Dedifferentiated amniotic fluid mesenchymal stem cell (primary cell): ENCODE results near the gene AQR.

Source experiments
- DNase-seq: peaks from one replicate; pipeline ENCODE4 v3.0.0-alpha.2; 2016; ENCODE audit errors: extremely low spot score

The AQR gene

DNA sequence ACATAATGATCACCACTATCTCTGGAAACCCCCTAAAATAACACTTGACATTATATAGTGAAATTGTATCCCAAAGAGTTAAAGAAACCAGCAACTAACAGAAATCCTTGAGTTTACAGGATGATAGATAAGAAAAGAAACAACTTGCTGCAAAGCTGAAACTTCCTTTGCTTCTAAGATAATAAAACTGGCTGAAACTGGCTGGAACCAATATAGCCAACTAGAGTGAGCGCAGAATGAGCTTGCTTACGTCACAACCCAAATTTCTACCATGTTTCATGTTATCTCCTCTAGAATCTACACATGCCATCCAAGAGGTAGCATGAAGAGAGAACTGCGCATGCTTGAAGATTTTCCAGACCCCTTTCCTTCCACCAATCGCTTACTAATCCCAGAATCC, 90.4 kb downstream of the AQR start:
- no peak for DNase-seq

DNA sequence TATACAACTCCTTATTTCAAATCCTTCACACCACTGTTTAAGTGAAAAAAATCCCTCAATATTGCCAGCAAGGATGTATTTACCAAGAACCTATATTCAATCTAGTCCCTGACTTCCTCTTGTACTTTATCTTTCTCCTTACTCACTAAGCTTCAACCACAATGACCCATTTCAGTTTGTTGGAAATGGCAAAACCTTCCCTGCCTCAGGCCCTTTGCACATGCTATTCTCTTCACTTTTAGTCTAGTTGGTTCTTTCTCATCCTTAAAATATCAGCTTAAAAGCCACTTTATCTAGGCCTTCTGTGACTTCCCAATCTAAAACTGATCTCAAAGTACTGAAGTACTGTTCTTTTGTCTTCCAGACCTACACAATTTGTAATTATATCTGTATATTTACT, 92.9 kb downstream of the AQR start:
- no peak for DNase-seq

- no peak for DNase-seq
These were observed 100.4 kb downstream of the AQR start for GRCh38 chr15:34869110-34869509.

DNA sequence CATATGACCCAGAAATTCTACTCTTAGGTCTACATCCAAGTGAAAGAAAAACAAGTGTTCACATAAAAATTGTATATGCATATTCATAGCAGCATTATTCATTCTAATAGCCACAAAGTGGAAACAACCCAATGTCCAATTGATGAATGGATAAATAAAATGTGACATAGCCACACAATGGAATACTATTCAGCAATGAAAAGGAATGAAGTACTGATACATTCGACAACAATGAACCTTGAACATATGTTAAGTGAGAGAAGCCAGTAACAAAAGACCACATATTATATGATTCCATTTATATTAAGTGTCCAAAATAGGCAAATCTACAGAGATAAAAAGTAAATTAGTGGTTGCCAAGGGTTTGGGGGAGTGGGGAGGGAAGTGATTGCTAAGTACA, 104.0 kb downstream of the AQR start:
- DNase-seq, result no peak

DNA sequence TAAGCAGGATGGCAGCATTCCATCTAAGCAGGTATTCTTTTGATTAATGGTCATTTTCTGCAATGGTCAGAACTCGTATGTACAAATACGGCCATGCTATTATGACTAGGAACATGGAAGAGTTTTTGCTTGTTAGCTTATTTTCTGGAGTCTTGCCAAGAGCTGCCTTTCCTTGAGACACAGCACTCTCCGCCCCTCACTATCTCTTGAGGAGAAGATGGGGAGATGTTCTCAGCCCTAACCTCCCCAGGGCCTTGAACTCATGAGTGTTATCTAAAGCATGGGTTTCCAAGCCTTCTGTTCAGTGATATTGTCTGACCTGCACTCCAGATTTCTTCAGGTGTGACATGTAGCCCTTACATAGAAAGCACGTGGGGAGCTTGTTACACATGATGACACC, 108.3 kb downstream of the AQR start:
- no peak for DNase-seq

DNA sequence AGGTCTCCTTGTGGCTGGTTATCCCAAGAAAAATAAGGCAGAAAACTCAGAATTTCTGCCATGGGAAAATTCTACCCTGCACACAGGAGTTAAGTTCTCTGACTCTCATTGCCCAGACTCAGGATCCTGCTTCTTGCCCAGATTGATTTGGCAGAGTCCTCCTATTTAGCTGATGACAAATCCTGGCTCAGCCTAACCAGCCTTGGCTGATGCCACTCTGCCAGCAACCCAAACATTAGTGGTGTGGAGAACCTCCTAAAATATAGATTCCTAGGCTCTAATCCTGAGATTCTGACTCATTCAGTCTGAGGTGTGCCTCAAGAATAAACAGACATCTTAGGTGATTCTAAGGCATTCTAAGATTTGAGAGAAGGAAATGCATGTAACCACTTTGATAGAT, 113.6 kb downstream of the AQR start:
- no peak for DNase-seq

DNA sequence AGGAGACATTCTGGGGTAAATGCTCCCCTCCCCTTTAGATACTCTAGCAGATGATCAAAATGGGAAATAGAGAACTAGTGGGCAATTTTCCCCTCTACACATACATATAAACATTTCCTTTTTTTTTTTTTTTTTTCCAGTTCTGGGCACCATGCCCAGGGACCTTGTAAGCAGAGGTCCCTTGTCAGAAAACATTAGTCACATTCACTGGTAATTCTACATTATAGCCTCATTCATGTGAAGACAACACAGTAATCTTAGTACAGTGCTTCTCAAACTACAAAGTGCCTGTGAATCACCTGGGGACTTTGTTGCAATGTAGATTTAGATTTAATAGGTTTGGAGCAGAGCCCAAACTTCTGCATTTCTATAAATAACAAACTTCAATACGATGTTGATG, 114.1 kb downstream of the AQR start:
- DNase-seq, result peak; percentile 18

DNA sequence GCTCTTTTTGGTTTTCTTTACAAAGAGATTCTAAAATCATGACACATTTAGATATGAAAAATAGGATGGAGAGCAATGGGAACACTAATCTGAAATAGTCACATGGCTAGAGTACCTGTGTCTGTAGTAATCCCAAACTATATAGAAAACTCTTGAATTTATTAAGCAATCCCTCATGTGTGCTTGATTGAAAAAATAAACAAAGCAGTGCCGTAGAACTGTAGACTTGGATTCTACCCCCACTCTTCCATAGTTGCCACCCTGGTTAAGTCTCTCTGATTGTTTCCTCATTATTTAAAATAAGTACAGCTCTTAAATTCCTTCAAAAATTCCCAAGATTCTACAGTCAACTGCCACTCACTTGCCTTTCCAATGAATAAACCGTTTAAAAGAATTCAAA, 115.3 kb downstream of the AQR start:
- no peak for DNase-seq

DNA sequence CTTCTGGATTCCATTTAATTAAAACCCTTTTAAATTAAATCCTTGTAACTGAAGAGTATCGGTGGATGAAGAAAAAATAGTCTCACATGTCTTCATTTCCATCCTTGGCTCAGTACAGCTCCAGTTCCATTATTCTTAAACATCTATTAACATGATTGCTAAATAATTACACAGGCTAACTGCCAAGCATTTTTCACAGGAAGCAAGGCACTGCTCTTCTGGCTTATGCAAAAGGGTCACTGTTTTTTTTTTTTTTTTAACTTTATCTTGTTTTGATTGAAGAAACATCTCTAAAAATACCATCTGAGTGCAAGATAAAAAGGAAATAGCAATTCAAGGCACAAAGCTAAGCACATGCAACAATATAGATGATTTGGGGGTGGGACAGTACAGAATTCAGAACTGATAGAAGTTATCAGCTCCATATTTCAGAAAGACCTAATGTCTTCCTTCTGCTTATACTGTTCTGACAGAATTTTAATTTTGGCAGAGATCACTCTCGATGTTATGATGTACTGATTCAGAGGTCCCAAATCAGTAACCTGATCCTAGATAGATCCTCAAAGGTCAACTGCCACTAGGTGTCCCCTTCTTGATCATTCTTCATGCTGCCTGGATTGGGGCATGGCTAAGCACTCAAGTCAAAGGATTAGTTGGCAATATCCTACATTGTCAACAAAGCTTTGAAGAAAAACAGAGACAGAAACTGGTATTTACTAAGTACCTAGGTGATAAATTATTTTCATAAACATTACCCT, 116.4 kb downstream of the AQR start:
- no peak for DNase-seq

GRCh38 chr15:34851751-34852150, 117.8 kb downstream of the AQR start:
- DNase-seq, result no peak

DNA sequence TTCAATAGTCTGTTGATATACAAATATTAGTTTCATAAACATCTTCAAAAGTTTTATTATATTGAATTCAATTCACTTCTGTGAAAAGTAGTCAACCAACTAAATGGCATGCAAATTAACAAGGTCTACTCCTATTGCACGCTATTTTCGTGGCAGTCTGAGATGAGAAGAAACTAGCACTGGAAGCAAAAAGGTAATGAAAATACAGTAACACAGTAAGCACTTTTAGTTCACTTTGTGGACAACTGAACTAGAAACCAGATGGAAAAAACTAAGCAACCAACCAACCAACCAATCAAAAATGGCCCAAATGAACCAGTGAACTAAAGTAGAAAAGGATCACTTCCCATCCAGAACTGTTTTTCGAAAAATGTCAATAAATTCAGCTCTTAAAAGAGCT, 118.5 kb downstream of the AQR start:
- DNase-seq, result no peak

DNA sequence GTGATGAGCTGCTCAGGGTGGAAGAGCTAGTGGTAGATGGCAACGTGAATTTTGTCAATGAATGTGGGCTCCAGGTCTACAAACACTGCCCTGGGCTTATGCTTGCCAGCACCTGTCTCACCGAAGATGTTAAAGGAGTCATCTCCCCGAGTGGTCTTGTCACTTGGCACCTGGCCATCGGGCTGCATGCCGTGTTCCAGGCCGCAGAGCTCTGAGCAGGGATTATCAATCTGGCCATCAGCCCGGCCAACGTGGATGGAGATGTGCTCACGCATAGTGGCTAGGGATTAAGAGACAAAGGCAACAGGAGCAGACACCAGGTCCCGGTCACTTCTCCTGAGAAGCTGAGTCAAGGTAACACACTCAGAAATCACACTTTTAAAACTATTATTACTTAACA, 119.4 kb downstream of the AQR start:
- no peak for DNase-seq

- DNase-seq, result no peak
These were observed 120.1 kb downstream of the AQR start for GRCh38 chr15:34849364-34849959.

DNA sequence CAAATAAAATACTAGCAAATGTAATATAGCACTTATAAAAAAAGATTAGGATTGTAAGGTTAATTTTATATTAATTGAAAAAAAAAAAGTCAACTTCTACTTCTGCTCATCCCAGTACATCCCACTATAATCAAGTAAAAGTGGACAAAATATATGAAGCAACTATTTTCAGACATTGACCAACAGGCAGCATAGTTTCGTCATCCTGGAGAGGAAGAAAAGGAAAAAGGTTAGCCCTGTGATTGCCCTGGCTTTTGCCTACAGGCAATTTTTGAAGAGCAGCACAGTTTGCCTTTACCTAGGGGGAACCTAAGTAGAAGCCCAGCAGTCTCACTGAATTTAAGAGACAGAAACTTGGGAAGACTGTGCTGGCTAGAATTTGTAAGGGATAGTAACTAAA, 121.9 kb downstream of the AQR start:
- DNase-seq, result no peak

- DNase-seq, result no peak
These were observed 128.2 kb downstream of the AQR start for GRCh38 chr15:34841262-34841725.

DNA sequence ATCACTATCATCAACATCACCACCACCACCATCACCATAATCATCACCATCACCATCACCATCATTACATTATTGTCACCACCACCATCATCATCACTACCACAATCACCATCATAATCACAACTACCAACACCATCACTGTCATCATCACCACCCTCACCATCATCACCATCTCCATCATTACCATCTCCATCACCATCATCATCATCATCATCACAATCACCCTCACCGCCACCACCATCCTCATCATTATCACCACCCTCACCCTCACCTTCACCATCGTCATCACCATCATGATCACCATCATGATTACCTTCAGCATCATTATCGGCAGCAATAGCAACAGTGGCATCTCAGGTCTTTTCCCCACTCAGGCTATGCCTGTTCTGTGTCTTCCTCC, 131.3 kb downstream of the AQR start:
- DNase-seq, result no peak

DNA sequence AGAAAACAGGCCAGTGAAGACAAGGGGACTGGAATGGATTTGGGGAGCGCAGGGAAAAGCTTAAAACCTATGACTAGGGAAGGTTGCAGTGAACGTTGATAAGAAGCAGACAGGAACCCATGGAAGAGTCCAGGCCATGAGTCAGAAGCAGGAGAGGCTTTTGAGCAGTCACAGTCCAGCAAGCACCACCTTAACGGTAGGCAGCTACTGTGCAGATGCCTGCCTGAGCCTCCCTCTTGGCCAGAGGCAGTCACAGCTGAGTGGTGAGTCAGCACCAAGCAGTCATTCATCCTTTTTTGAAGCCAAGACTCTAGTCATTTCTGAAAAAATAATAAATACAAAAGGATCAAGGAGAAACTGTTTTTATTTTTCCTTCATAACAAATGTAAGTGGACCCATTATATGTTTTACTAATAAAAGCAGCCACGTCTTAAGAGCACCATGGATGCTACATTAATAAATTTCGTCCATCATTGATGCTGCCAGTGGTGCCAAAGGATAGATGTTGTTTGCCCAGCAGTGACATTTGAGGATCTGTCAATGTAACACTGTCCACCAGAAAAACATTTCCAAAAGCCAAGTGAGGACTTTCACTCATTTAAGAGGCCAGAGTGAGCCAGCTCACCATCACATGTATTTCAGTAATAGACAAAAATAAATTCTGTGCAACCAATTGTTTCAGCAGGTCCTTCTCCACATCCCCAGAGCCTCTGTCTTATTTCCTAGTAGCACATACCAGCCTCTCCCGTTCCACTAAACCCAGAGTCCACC, 132.1 kb downstream of the AQR start:
- DNase-seq, result no peak

DNA sequence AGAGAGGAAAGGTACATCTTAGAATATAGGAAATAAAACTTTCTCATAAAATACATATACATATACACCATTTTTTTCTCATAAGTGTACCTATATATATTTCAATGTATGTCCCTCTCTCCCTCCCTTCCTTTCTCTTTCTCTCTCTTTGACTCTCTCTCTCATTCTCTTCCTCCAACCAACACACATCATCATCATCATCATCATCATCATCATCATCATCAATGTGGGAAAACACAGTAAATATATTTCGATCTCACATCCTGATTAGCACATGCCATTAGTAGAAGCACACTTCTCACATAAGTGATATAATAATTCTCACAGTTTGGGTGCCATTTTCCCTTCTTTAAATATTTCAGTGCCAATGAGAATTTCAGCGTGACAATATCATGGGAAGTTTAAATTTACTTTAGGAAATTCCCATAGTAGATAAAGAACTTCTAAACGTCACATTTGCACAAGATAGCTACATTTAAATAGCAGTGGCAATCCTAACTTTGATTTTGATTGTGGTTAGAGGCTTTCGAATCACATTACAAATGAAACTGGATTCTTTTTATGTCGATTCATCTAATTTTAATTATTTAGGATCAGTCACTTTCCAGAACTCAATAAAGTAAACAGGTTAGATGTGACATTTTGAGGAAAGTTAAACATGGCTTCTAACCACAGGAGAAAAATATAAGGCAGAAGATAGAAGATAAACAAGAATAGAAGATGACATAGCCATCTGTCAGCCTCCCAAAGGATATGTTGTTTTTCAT, 141.2 kb downstream of the AQR start:
- DNase-seq, result no peak

DNA sequence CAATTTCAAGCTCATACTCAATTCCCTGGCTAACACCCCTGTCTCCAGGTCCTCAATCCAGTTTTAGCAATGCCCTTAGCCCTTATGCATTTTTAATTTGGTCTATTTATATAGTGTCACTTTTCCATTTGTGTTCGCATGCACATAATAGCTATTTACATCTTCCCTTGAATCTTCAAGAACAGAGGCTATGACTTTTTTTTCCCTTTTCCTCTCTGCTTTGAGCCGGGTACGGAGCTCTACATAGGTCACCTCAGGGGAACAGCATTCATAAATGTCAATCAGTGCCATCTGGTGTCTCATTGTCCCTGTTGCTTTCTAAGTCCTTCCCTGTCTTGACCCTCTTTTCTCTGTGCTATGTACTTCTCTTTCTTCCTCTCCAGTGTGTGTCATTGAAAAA, 147.7 kb downstream of the AQR start:
- no peak for DNase-seq

- DNase-seq, result no peak
These were observed 149.4 kb downstream of the AQR start for GRCh38 chr15:34820110-34820509.

DNA sequence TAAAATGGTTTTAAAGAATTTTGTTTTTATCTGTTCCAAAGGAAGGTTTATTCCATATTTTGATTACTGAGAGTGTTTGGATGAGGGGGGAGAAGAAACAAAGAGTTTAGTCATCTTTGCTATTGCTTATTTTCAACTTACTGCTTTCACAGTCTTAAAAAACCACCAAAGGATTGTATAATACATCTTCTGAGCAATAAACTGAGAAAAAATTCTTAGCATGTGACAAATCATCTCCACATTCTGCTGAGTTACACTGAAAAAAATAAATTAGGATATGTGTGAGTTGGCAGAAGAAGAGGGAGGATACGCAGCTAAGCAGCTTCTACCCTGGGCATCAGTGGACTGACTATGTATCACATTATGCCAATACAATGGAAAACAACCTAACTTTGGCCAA, 151.0 kb downstream of the AQR start:
- DNase-seq, result no peak

- DNase-seq, result no peak
These were observed 153.7 kb downstream of the AQR start for GRCh38 chr15:34815836-34816235.
